NCI-H526 treated with DMSO at 0.1 percent for 48 hours (cell line): ENCODE measurements around the gene COBLL1.

Experiments
- DNase-seq: peaks from one replicate; lab custom pipeline; 2025; lab: John Stamatoyannopoulos, UW

Gene COBLL1

DNA sequence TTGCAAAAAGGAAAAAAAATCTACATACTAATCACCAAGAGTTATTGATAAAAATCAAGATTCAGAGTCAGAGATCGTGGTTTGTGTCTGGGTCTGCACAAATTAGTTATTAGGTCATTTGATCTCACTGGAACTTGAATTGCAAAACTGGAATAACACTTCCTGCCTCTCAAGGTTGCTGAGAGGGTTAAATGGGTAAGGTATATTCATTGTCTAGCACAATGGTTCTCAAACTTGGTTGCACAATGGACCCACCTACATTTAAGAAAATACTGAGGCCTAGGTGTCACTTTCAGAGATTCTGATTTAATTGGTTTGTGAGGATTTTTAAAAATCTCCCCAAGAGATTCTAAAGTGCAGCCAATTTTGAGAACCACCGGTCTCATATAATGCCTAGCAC, 84.8 kb downstream of the COBLL1 start:
- no peak for DNase-seq

GRCh38 chr2:164755952-164756351, 85.7 kb downstream of the COBLL1 start:
- DNase-seq, result no peak

DNA sequence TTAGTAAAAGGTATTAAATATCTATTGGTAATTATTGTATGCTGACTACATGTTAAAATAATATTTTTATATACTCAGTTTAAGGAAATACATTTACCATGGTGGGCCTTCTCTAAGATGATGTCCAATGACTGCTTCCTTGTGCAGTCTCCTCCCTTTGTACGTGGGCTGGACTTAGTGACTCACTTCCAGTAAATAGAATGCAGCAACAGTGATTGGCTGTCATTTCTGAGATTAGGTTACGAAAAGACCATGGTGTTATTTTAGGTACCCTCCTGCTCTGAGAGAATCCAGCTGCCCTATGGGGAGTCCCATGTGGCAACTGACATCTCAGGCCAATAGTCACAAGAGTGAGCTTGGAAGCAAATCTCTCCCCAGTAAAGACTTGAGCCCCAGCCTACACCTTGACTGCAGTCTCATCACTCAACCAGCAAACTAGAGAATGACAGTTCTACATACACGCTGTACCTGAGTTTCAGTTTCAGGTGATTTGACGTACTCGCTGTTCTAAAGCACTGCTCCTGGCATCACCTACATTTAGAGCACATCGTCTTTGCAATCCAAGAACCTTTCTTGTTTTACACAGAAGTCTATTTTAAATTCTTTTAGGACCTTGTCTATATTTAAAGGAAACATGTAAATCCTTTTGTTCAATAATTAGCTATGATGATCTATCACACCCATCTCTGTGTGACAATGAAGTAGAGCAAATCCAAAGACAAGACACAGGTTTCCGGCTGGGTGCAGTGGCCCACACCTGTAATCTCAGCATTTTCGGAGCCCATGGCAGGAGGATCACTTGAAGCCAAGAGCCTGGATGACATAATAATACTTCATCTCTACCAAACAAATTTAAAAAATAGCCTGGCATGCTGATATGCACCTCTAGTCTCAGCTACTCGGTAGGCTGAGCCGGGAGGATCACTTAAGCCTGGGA, 87.2 kb downstream of the COBLL1 start:
- no peak for DNase-seq

DNA sequence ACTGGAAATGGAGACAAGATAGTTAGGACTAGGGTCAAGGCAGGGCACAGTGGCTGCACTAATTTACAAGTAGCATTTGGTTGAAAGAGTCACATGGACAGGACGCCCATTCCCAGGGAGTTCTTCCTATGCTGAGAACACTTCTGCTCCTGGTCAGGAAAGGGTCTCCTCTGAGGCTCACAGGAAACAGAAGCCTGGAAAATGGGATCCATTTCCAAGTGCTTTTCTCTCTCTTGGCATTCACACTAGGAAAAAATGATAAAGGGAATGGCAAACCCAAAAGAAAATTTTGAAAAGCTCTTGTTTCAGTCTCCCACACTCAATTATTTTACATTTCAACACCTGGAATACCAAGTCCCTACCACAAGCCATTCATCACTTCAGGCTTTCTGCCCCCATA, 88.7 kb downstream of the COBLL1 start:
- no peak for DNase-seq

GRCh38 chr2:164747783-164748433, 93.7 kb downstream of the COBLL1 start:
- DNase-seq, result no peak

DNA sequence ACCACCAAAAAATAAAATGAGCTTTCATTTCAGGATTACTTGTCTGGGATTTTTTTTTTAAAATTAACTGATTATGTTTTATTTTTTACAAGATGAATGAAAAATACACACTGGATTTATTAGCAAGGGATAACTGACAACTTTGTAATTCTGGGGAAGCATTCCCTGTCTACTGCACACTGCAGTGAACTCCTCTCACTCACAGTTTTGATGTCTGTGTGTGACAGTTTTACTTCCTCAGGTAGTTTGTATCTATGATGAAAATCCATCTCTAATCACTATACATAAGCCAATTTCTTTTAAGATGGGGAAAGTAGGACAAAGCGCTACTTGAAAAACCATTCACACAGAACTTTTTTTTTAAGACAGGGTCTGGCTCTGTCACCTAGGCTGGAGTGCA, 94.5 kb downstream of the COBLL1 start:
- DNase-seq, result no peak

DNA sequence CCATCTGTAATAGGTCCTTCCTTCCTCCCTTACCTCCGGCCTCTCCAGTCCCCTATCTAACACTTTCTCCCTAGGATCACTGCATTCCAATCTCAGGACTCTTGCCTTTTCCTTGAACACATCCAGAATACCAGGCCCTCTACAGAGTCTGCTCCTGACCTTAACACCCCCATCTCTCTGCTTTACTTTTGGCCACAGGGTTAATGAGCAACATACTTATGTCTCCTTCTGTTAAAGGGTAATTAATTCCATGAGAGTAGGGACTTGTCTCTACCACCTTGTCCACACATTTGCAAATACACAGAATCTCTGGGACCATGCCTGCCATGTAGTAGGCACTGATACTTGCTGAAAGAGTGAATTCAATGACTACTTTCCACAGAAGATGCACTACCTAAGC, 94.9 kb downstream of the COBLL1 start:
- DNase-seq, result no peak

- no peak for DNase-seq
Observed at GRCh38 chr2:164745012-164745797, 96.4 kb downstream of the COBLL1 start.

GRCh38 chr2:164742738-164743317, 98.8 kb downstream of the COBLL1 start:
- no peak for DNase-seq

- no peak for DNase-seq
Observed at GRCh38 chr2:164739966-164740365, 101.7 kb downstream of the COBLL1 start.

DNA sequence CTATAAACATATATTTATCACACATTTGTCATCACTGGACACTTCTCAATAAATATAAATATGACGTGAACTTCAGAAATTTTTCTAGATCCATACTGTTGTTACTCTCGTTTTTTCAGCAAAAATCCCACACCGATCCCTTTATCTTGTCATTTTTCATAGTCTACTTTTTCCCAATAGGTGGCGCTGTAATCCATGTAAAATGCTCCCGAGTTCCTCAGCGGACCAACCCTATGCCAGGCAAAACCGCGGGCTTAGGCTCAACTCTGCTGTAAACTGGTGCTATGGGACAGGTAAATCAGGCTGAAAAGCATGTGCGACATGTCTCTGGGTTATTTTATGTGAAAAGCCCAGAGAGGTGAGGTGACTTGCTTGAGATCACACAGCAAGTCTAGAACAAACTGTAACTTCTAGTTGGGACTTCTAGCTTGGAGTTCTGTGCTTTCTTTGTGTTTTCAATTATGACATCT, 104.0 kb downstream of the COBLL1 start:
- DNase-seq, result peak; percentile 46

- DNase-seq, result no peak
Observed at GRCh38 chr2:164735309-164735919, 106.2 kb downstream of the COBLL1 start.

DNA sequence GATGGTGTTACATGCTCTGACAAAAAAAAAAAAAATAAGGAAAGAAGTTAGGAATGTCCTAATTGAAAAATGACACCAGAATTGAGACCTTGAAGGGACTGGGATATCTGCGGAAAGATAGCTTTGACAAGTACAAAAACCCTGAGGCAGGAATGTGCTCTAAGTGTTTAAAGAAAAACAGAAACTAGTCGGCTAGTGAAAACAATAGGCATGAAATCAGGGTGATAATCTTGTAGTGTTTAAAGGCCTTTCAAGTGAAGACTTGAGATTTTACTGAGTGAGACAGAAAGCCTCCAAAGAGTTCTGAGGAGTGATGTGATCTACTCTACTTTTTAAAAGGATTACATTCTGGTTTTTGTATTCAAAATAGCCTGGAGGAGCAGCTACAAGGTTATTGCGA, 107.4 kb downstream of the COBLL1 start:
- DNase-seq, result no peak

DNA sequence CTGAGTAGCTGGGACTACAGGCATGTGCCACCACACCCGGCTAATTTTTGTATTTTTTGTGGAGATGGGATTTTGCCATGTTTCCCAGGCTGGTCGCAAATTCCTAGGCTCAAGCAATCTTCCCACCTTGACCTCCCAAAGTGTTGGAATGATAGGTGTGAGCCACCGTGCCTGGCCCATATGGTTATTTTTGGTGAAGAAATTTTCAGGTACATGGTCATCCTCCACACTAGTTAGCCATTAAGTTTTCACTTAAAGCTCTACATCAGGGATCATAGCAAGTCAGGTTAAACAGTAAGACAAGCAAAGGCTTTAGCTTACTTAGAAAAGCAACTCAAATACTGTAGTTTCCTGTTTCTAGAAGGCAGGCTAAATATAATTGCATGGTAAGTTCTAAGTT, 116.1 kb downstream of the COBLL1 start:
- no peak for DNase-seq

DNA sequence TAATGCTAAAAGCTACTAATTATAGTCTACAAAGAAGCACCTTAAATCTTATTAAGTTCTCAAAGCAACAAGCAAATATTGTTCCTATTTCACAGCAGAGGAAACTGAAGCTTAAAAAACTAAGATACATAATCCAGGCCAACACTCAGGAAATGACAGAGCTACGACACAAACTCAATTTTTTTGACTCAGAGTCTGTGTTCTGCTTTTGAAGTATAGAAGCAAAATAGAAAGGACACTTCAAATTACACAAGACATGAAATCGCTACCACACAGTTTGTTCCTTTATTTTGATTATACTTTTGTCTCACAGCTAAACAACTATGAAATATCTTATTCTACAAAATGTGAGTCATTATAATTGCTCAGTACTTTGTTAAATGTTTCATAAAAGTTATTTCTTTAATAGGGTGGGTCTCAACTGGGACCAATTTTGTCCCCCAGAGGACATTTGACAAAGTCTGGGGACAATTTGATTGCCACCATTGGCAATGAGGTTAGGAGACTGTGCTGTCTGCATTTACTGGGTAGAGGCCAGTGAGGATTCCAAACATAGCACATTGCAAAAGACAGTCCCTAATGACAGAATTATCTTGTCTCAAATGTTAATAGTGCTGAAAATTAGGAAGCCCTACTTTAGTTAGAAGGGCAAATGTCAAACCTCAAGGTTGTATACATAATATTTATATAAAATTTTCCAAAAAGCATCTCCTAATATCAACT, 118.8 kb downstream of the COBLL1 start:
- no peak for DNase-seq

DNA sequence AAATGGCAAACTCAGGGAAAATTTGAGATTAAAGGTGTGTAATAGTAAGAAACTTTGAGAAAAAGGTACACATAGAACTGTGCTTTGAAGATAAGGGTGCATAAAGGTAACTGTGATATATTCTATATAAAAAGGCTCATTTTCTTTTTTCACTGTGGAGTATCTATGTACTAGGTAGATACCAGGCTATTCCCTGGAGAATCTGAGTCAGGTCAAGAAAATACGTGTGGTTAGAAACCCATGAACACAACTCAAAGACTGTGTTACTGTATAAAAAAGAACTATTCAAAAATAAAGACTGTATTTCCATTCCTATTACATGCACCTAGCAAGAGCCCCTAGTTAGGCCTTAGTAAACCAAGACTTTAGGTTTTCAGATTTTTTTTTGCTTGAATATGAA, 120.2 kb downstream of the COBLL1 start:
- no peak for DNase-seq

- DNase-seq, result no peak
Observed at GRCh38 chr2:164719996-164720941, 121.4 kb downstream of the COBLL1 start.

DNA sequence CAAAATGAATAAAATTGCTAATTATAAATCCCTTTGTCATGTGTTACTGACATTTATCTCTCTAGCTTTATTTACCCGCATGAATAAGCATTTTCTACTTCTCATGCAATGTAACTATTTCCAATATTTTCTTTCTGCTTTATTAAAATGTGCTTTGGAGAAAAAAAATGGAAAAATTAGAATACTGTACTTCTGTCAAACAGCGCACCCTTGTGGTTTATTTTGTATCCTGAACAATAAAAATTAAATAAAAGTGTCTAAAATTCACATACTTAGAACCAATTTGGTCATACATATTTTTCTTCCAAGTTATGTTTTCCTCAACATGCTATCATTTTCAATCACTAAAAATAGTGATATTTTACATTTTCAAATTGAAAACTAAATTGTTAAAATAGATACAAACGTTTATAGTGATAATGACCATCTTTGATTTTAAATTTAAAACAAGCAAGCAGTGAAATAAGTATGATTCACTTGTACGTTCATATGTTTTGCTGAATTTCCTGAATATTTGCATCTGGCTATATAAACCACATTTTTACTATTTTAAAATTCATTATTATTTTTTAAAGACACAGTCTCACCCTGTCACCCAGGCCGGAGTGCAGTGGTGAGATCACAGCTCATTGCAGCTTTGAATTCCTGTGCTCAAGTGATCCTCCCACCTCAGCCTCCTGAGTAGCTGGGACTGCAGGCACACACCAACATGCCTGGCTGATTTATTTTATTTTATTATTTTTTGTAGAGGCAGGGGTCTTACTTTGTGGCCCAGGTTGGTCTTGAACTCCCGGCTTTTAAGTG, 124.4 kb downstream of the COBLL1 start:
- DNase-seq, result peak; percentile 12

DNA sequence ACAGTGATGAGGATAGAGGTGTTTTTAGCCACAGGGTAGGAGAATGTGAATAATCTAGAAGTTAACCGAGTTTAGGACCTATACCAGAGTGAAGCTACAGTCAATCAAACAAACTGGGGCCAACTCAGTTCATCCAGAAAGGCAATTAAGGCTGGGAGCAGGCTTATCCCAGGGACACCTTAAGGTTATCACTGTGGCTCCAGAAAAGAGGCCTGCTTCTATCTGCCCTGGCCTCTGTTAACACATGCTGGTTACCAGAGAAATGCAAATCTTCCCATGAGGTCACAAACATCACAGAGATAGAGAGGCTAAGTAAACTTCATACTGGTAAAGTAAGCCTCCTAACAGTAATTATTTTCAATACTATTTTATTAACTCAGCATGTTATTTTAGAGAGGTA, 127.2 kb downstream of the COBLL1 start:
- peak; percentile 17 for DNase-seq
